Measurements from ENCODE around the gene TGM1. TPM values are rescaled to one million over a fixed set of nuclear protein-coding genes. Genes with fewer than 3 reads are reported as not detected.

Gene TGM1
- total and polyA plus RNA-seq, 2 experiments from 2014 or later = 0.31 to 0.63 TPM

DNA sequence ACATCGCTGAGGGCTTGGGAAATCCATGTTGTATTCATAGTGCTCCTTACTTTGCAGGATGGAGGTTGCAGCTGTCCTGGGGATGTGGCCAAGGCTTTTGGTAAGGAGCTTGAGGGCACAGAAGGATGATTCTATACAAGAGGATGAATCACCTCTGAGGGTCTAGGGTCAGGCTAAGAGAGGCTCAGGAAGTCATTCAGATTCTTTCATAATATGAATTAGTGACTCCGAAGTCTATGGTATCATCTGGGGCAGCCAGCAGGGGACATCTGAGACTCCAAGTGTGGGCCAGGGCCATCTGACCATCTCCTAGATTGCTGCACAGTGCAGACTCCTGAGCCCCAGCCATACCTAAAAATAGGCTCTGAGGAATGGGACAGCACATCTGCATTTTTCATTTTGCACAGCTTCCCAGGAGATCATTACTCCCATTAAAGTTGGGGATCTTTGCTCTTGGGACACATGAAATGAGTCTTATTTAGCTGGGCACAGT lies 25.5 kb downstream of the TGM1 start:
- H3K4me2 ChIP-seq = no peak overlapping the region
- no peaks in the 10 kb centered on the region for H3K27me3 ChIP-seq (ENCODE audit: insufficient read depth)
- no peaks in the 10 kb centered on the region for H3K9me2 ChIP-seq (ENCODE audit: insufficient read depth)
- H3K36me3 ChIP-seq (ENCODE audit: insufficient read depth) = peaks cover 17% of the 10 kb centered on the region; the same call in 1 of the 2 replicates
- no peak overlapping the region for H3K27ac Mint-ChIP-seq
- H3K27me3 Mint-ChIP-seq (ENCODE audit: insufficient read depth, low read depth, poor library complexity) = peaks cover 7% of the 10 kb centered on the region
- H3K27ac ChIP-seq (ENCODE audit: low read depth) = no peak overlapping the region
- H3K9me3 Mint-ChIP-seq = no peaks in the 10 kb centered on the region
- no peak overlapping the region for H3K4me3 Mint-ChIP-seq
- no peak for ATAC-seq
- H2AFZ ChIP-seq = no peak overlapping the region
- H3K4me1 ChIP-seq (ENCODE audit: insufficient read depth) = peaks cover 14% of the 10 kb centered on the region; the same call in 1 of the 2 replicates
- no peak for TF ChIP-seq CREB1 (CRISPR knock-in tag; IDR thresholded peaks at IDR 0.05; ENCODE audit: low read depth)
- TF ChIP-seq STAT1 (IDR thresholded peaks at IDR 0.05; ENCODE audit: unreplicated experiment) = no peak
- TF ChIP-seq ZNF114 (CRISPR knock-in tag; IDR thresholded peaks at IDR 0.05) = no peak
- no peak for TF ChIP-seq POLR2AphosphoS5 (IDR thresholded peaks at IDR 0.05; ENCODE audit: low read depth)
- no peak for TF ChIP-seq EZH2phosphoT487 (IDR thresholded peaks at IDR 0.05; ENCODE audit: unreplicated experiment)
- TF ChIP-seq, protein P1, sequence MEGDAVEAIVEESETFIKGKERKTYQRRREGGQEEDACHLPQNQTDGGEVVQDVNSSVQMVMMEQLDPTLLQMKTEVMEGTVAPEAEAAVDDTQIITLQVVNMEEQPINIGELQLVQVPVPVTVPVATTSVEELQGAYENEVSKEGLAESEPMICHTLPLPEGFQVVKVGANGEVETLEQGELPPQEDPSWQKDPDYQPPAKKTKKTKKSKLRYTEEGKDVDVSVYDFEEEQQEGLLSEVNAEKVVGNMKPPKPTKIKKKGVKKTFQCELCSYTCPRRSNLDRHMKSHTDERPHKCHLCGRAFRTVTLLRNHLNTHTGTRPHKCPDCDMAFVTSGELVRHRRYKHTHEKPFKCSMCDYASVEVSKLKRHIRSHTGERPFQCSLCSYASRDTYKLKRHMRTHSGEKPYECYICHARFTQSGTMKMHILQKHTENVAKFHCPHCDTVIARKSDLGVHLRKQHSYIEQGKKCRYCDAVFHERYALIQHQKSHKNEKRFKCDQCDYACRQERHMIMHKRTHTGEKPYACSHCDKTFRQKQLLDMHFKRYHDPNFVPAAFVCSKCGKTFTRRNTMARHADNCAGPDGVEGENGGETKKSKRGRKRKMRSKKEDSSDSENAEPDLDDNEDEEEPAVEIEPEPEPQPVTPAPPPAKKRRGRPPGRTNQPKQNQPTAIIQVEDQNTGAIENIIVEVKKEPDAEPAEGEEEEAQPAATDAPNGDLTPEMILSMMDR (conservative IDR thresholded peaks at IDR 0.05; ENCODE audit: low read depth in 2 of 2) = no peak
- TF ChIP-seq, protein P2, sequence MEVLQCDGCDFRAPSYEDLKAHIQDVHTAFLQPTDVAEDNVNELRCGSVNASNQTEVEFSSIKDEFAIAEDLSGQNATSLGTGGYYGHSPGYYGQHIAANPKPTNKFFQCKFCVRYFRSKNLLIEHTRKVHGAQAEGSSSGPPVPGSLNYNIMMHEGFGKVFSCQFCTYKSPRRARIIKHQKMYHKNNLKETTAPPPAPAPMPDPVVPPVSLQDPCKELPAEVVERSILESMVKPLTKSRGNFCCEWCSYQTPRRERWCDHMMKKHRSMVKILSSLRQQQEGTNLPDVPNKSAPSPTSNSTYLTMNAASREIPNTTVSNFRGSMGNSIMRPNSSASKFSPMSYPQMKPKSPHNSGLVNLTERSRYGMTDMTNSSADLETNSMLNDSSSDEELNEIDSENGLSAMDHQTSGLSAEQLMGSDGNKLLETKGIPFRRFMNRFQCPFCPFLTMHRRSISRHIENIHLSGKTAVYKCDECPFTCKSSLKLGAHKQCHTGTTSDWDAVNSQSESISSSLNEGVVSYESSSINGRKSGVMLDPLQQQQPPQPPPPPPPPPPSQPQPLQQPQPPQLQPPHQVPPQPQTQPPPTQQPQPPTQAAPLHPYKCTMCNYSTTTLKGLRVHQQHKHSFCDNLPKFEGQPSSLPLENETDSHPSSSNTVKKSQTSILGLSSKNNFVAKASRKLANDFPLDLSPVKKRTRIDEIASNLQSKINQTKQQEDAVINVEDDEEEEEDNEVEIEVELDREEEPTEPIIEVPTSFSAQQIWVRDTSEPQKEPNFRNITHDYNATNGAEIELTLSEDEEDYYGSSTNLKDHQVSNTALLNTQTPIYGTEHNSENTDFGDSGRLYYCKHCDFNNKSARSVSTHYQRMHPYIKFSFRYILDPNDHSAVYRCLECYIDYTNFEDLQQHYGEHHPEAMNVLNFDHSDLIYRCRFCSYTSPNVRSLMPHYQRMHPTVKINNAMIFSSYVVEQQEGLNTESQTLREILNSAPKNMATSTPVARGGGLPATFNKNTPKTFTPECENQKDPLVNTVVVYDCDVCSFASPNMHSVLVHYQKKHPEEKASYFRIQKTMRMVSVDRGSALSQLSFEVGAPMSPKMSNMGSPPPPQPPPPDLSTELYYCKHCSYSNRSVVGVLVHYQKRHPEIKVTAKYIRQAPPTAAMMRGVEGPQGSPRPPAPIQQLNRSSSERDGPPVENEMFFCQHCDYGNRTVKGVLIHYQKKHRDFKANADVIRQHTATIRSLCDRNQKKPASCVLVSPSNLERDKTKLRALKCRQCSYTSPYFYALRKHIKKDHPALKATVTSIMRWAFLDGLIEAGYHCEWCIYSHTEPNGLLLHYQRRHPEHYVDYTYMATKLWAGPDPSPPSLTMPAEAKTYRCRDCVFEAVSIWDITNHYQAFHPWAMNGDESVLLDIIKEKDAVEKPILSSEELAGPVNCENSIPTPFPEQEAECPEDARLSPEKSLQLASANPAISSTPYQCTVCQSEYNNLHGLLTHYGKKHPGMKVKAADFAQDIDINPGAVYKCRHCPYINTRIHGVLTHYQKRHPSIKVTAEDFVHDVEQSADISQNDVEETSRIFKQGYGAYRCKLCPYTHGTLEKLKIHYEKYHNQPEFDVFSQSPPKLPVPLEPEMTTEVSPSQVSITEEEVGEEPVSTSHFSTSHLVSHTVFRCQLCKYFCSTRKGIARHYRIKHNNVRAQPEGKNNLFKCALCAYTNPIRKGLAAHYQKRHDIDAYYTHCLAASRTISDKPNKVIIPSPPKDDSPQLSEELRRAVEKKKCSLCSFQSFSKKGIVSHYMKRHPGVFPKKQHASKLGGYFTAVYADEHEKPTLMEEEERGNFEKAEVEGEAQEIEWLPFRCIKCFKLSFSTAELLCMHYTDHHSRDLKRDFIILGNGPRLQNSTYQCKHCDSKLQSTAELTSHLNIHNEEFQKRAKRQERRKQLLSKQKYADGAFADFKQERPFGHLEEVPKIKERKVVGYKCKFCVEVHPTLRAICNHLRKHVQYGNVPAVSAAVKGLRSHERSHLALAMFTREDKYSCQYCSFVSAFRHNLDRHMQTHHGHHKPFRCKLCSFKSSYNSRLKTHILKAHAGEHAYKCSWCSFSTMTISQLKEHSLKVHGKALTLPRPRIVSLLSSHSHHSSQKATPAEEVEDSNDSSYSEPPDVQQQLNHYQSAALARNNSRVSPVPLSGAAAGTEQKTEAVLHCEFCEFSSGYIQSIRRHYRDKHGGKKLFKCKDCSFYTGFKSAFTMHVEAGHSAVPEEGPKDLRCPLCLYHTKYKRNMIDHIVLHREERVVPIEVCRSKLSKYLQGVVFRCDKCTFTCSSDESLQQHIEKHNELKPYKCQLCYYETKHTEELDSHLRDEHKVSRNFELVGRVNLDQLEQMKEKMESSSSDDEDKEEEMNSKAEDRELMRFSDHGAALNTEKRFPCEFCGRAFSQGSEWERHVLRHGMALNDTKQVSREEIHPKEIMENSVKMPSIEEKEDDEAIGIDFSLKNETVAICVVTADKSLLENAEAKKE (CRISPR knock-in tag; IDR thresholded peaks at IDR 0.05) = no peak
- no peak for TF ChIP-seq NANOG (IDR thresholded peaks at IDR 0.05; ENCODE audit: borderline replicate concordance)
- no peak for TF ChIP-seq JUNB (IDR thresholded peaks at IDR 0.05; ENCODE audit: unreplicated experiment)
- TF ChIP-seq EZH2 (IDR thresholded peaks at IDR 0.05; ENCODE audit: low read depth, unreplicated experiment) = no peak
- no peak for TF ChIP-seq ZNF331 (CRISPR knock-in tag; IDR thresholded peaks at IDR 0.05; ENCODE audit: low read depth)
- TF ChIP-seq, protein P3, sequence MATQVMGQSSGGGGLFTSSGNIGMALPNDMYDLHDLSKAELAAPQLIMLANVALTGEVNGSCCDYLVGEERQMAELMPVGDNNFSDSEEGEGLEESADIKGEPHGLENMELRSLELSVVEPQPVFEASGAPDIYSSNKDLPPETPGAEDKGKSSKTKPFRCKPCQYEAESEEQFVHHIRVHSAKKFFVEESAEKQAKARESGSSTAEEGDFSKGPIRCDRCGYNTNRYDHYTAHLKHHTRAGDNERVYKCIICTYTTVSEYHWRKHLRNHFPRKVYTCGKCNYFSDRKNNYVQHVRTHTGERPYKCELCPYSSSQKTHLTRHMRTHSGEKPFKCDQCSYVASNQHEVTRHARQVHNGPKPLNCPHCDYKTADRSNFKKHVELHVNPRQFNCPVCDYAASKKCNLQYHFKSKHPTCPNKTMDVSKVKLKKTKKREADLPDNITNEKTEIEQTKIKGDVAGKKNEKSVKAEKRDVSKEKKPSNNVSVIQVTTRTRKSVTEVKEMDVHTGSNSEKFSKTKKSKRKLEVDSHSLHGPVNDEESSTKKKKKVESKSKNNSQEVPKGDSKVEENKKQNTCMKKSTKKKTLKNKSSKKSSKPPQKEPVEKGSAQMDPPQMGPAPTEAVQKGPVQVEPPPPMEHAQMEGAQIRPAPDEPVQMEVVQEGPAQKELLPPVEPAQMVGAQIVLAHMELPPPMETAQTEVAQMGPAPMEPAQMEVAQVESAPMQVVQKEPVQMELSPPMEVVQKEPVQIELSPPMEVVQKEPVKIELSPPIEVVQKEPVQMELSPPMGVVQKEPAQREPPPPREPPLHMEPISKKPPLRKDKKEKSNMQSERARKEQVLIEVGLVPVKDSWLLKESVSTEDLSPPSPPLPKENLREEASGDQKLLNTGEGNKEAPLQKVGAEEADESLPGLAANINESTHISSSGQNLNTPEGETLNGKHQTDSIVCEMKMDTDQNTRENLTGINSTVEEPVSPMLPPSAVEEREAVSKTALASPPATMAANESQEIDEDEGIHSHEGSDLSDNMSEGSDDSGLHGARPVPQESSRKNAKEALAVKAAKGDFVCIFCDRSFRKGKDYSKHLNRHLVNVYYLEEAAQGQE (IDR thresholded peaks at IDR 0.05; ENCODE audit: unreplicated experiment) = no peak
- TF ChIP-seq, protein P4, sequence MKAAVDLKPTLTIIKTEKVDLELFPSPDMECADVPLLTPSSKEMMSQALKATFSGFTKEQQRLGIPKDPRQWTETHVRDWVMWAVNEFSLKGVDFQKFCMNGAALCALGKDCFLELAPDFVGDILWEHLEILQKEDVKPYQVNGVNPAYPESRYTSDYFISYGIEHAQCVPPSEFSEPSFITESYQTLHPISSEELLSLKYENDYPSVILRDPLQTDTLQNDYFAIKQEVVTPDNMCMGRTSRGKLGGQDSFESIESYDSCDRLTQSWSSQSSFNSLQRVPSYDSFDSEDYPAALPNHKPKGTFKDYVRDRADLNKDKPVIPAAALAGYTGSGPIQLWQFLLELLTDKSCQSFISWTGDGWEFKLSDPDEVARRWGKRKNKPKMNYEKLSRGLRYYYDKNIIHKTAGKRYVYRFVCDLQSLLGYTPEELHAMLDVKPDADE (IDR thresholded peaks at IDR 0.05) = no peak
- peaks cover 52% of the 10 kb centered on the region for H3K36me3 Mint-ChIP-seq (ENCODE audit: low read depth)
- H4K20me1 ChIP-seq (replicated peaks; ENCODE audit: insufficient read depth) = peaks cover 3% of the 10 kb centered on the region; the same call in 1 of the 2 replicates
- H3K4me1 Mint-ChIP-seq = peaks cover 12% of the 10 kb centered on the region
- no peak for DNase-seq (ENCODE audit: low spot score)
- H3K79me2 ChIP-seq (replicated peaks; ENCODE audit: insufficient read depth) = peaks cover 18% of the 10 kb centered on the region
- no peak overlapping the region for H3K4me3 ChIP-seq
- peaks cover 13% of the 10 kb centered on the region for H3F3A ChIP-seq (replicated peaks; ENCODE audit: low read depth)
